T-helper 9 cell (primary cell): ENCODE measurements around the gene KRTAP5-10.
"Not testable (repeated sequence)": the region's sequence is repeated elsewhere in the genome, so short reads cannot be mapped to it uniquely, and the experiment has no call there.

Source experiments
- DNase-seq: peaks from one replicate; pipeline ENCODE4 v3.0.0-alpha.2; 2020

KRTAP5-10 gene

GRCh38 chr11:71542879-71543777 is 22.2 kb upstream of the KRTAP5-10 start:
- DNase-seq: no peak

GRCh38 chr11:71543866-71544265 is 21.5 kb upstream of the KRTAP5-10 start:
- DNase-seq: no peak

- no peak for DNase-seq
Observed at GRCh38 chr11:71544525-71545214, 20.7 kb upstream of the KRTAP5-10 start.

- DNase-seq: no peak
Observed at GRCh38 chr11:71545405-71545966, 19.9 kb upstream of the KRTAP5-10 start.

GRCh38 chr11:71548120-71548519 is 17.2 kb upstream of the KRTAP5-10 start, which contains the start of gene KRTAP5-9:
KRTAP5-9 (plus strand) TSS chr11:71548420; CDS start chr11:71548658, 238 bp downstream.
- DNase-seq: no peak

GRCh38 chr11:71548716-71549151 is 16.6 kb upstream of the KRTAP5-10 start:
- no peak for DNase-seq

GRCh38 chr11:71551711-71552110 is 13.7 kb upstream of the KRTAP5-10 start:
- DNase-seq: no peak

- no peak for DNase-seq
Observed at GRCh38 chr11:71554996-71555395, 10.4 kb upstream of the KRTAP5-10 start.

GRCh38 chr11:71555508-71555907 is 9.9 kb upstream of the KRTAP5-10 start:
- DNase-seq: no peak

- DNase-seq: no peak
Observed at GRCh38 chr11:71556018-71556417, 9.3 kb upstream of the KRTAP5-10 start.

- no peak for DNase-seq
Observed at GRCh38 chr11:71557257-71557656, 8.1 kb upstream of the KRTAP5-10 start.

GRCh38 chr11:71558996-71559395 is 6.4 kb upstream of the KRTAP5-10 start:
- DNase-seq: no peak

- no peak for DNase-seq
Observed at GRCh38 chr11:71562120-71562519, 3.2 kb upstream of the KRTAP5-10 start.

GRCh38 chr11:71563406-71563805 is 2.0 kb upstream of the KRTAP5-10 start:
- no peak for DNase-seq

- DNase-seq: no peak
Observed at GRCh38 chr11:71564430-71564829, 933 bp upstream of the KRTAP5-10 start.

GRCh38 chr11:71566081-71566620 is 788 bp downstream of the KRTAP5-10 start:
- DNase-seq: no peak

GRCh38 chr11:71566626-71567599 is 1.6 kb downstream of the KRTAP5-10 start:
- DNase-seq: not testable (repeated sequence)

- not testable (repeated sequence) for DNase-seq
Observed at GRCh38 chr11:71567633-71568032, 2.3 kb downstream of the KRTAP5-10 start.

GRCh38 chr11:71568704-71569349 is 3.5 kb downstream of the KRTAP5-10 start:
- no peak for DNase-seq

- not testable (repeated sequence) for DNase-seq
Observed at GRCh38 chr11:71571101-71571850, 5.9 kb downstream of the KRTAP5-10 start.

GRCh38 chr11:71572811-71573210 is 7.4 kb downstream of the KRTAP5-10 start:
- DNase-seq: no peak
